Kidney epithelial cell (primary cell): ENCODE measurements around the gene USHBP1. TPM values are rescaled to one million over a fixed set of nuclear protein-coding genes. Genes with fewer than 3 reads are reported as not detected.
A peak's percentile ranks its signal among the peaks of the same experiment; 100 is the strongest.

Experiments used
- DNase-seq: peaks from one replicate; pipeline ENCODE4 v3.0.0-alpha.2; 2010; ENCODE audit warnings: low read depth
- H3K27me3 ChIP-seq: 2 replicates; pipeline ENCODE4 v1.6.0; 2011; ENCODE audit warnings: low read length; ENCODE audit not compliant: control insufficient read depth, insufficient read depth
- H3K36me3 ChIP-seq: 2 replicates; pipeline ENCODE4 v1.5.1; 2011; ENCODE audit warnings: low read length; ENCODE audit not compliant: control insufficient read depth, insufficient read depth
- H3K4me3 ChIP-seq: 2 replicates; pipeline ENCODE4 v1.5.1; 2011; ENCODE audit warnings: low read depth, mild to moderate bottlenecking, control low read depth, low read length
- total RNA-seq: library from RNA; depleted of rRNA; stranded (reverse); fragments of >200 nt; gene quantifications from 2 replicates; pipeline ENCODE4 v1.2.3, GENCODE V29; 2015
- TF ChIP-seq, protein P1 (sequence below): IDR thresholded peaks from 2 replicates; pipeline ENCODE4 v1.5.1; 2011; ENCODE audit warnings: mild to moderate bottlenecking, moderate library complexity, low read length, control low read depth, inconsistent platforms; ENCODE audit not compliant: insufficient read depth, poor library complexity, severe bottlenecking

USHBP1 gene
- total RNA-seq, 1 donor from 2014 or later: 0.29 TPM

- no peak for DNase-seq
- TF ChIP-seq, protein P1, sequence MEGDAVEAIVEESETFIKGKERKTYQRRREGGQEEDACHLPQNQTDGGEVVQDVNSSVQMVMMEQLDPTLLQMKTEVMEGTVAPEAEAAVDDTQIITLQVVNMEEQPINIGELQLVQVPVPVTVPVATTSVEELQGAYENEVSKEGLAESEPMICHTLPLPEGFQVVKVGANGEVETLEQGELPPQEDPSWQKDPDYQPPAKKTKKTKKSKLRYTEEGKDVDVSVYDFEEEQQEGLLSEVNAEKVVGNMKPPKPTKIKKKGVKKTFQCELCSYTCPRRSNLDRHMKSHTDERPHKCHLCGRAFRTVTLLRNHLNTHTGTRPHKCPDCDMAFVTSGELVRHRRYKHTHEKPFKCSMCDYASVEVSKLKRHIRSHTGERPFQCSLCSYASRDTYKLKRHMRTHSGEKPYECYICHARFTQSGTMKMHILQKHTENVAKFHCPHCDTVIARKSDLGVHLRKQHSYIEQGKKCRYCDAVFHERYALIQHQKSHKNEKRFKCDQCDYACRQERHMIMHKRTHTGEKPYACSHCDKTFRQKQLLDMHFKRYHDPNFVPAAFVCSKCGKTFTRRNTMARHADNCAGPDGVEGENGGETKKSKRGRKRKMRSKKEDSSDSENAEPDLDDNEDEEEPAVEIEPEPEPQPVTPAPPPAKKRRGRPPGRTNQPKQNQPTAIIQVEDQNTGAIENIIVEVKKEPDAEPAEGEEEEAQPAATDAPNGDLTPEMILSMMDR: no peak
- H3K27me3 ChIP-seq: no peaks in the 10 kb centered on the region
- H3K4me3 ChIP-seq: peak overlapping the region; percentile 95
- H3K36me3 ChIP-seq: no peaks in the 10 kb centered on the region
Observed at GRCh38 chr19:17243830-17244617, 20.5 kb downstream of the USHBP1 start.

DNA sequence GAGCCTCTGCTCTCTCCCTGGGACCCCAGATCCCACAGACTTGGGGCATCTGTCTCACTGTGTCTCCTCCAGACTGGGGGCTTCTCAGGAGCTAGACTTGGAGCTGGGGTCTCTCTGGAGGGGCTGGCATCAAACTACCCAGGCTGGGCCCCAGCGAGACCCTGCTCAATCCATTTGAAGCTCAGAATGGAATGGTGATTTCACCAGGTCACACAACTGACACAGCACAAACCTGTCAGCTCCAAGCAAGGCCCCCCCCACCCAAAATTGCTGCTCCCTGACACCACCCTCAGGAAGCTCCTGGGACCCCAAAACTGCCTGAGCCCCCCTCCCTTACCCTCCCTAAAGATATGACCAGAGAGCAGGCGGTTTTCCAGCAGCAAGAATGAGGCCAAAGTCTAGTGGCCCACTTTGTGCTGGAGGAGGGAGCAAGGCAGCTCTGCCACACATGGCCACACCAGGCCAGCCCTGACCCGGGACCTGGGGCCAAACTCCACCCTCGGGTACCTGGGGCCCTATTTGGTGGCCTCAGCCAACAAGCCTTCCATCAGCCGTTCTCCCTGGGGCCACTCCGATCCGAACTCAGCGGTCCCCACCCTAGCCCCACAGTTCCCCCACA, 21.2 kb downstream of the USHBP1 start:
- DNase-seq: no peak
- Histone ChIP-seq H3K27me3 (no peaks in the 10 kb centered on the region), H3K4me3 (peak overlapping the region; percentile 95), H3K36me3 (no peaks in the 10 kb centered on the region)
- TF ChIP-seq, protein P1: no peak

DNA sequence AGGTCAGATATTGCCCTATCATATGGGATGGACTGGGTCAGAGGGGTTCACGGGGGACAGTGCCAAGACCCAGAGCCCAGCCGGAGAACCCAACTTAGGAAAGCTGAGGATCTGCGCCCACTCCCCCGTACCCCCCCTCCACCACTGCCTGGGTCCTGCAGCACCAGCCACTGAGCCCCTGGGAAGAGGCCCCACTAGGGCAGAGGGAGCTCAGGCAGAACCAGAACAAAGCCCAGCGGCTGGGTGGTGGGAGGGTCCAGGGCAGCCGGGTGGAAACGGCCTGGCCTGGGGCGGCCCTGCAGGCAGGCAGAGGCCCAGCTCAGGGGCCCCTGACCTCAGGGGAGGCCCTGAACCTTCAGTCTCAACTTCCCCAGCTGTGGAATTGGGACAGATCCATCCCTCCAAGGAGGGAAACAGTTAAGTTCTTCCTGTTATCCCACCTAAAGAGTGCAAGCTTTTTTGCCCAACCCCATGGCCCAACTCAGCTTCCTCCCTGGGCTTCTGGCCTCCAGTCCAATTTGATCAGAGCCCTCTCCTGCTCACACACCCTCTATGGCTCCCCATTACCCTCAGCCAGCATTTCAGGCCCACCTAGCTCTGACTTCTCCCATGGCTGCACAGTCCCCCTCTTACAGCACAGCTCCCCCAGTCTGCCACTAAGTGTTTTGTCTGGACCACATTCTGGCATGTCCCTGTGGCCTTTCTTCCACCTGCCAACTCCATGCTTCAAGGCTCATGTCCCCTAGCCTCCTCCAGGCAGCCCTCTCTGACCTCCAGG, 21.9 kb downstream of the USHBP1 start:
- no peaks in the 10 kb centered on the region for H3K27me3 ChIP-seq
- DNase-seq: no peak
- H3K4me3 ChIP-seq: peak overlapping the region; percentile 95
- peaks cover 2% of the 10 kb centered on the region for H3K36me3 ChIP-seq
- TF ChIP-seq, protein P1: no peak

- TF ChIP-seq, protein P1: no peak
- no peak for DNase-seq
- Histone ChIP-seq H3K27me3 (no peaks in the 10 kb centered on the region), H3K4me3 (no peak overlapping the region), H3K36me3 (peaks cover 2% of the 10 kb centered on the region)
Observed at GRCh38 chr19:17240826-17241399, 23.6 kb downstream of the USHBP1 start.

DNA sequence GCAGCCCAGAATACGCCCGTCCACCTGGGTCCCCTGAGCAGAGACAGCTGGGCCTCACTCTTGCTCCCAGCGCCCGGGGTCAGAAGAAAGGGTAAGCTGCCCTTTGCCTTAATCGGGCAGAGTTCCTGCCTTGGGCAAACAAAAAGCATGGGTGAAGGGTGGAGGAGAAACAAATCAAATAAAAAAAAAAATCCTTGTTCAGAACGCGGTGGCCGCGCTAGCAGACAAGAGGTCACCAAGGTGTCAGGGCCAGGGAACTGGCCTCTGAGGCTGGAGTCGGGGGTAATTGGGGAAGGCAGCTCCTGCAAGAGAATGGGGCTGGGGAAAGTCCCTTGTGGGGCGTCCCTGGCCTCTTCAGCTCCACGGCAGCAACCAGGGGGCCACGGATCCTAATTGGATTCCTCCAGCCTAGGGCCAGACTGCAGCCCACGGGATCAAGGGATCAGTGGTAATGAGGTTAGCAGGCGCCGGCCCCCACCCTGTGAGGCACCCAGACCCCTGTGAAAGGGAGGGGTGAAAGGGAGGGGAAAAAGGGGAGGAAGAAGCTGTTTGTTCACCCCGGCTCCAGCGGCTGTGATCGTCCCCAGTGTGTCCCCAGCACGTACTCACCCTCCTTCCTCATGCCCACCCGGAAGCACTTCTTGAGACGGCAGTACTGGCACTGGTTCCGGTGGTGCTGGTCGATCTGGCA, 24.3 kb downstream of the USHBP1 start:
- TF ChIP-seq, protein P1: no peak
- no peak for DNase-seq
- Histone ChIP-seq H3K4me3 (no peak overlapping the region), H3K27me3 (no peaks in the 10 kb centered on the region), H3K36me3 (peaks cover 2% of the 10 kb centered on the region)
